HG03175 (cell line): ENCODE data around the gene AFM.
"Not testable (repeated sequence)": the region's sequence is repeated elsewhere in the genome, so short reads cannot be mapped to it uniquely, and the experiment has no call there.

Experiments
- ATAC-seq: cut with Tn5 transposase; IDR thresholded peaks from one replicate; pipeline ENCODE4 v1.9.1; 2021; ENCODE audit warnings: mild to moderate bottlenecking, moderate library complexity; ENCODE audit not compliant: unreplicated experiment

Gene AFM

DNA sequence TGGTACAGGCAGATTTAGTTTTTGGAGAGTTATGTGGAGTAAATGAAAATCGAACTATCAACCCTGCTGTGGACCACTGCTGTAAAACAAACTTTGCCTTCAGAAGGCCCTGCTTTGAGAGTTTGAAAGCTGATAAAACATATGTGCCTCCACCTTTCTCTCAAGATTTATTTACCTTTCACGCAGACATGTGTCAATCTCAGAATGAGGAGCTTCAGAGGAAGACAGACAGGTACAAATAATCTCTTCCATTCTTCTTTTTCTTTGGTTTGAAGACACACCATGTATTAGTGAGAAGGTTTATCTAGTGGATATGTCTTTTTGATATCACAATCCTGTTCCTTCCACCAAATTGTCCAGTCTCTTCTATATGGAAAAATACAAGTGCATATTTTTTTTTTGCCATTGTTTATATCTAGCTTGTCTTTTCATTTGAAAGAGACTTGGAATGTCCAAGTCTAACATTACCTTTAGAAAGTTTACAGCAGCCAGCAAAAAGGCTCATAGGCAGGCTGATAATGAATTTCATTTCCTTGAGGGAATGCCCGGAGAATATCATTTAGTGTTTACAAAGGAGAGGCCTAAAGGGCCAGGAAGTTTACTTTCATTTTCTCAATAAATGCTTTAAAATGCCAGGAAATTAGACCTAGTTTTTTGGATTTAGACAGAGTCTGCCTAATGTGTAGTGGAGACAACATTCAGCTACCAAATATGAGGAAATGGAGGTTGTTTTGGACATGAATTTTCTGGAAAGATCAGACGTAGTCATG lies 18.6 kb downstream of the AFM start:
- ATAC-seq: no peak

DNA sequence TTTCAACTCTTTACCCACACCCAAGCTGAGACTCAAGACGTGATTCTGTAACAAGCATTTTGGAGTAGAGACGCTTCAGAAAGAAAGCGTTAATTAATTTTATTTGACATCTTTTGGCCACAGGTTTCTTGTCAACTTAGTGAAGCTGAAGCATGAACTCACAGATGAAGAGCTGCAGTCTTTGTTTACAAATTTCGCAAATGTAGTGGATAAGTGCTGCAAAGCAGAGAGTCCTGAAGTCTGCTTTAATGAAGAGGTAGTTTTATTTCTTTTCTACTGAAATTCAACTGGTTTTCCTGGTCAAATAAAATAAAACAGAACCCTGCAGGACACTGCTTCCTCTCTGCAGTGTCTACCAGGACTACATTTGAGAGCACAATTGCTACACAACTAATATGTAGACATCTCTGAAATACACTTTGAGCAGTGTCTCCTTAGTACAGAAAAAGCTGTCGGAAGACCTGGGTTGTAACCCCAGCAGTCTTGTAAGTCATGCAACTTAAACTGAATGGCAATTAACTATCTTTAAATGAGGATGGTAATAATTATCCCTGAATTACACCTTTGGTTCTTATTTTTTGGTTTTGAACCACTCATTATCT lies 20.2 kb downstream of the AFM start:
- no peak for ATAC-seq

DNA sequence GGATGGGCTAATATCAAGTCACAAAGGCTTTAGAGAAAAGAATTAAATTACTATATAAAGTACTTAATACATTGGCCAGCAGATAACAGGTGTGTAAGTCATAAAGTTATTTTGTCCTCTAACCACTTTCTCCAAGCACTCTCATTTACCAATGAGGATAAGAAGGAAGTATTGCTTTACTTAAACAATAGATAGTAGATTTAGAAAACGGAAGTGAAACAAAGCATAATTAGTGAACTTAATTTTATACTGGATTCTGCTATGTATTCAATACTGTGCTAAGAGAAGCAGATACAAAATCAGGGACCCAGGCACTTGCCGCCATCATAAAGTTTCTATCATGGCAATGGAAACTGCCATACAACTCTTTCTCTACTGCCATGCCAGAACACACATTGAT lies 24.0 kb downstream of the AFM start:
- ATAC-seq: no peak

DNA sequence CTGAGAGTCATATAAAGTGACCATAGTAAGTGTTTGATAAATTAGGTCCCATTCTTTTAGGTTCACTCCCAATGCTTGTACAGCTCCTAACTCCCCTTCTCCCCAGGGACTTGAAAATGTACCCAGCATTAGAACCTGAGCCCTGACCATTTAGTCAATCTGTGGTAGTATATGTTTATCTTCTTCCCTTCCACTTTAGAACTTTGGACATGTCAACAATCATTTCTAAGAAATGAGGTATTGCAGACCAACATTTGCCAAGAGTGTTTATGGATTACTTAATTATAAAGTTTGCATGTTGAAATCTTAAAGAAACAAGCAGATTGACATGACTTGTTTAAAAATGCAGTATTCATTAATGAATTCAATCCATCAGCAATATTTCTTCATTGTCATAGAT lies 26.0 kb downstream of the AFM start:
- ATAC-seq: no peak

DNA sequence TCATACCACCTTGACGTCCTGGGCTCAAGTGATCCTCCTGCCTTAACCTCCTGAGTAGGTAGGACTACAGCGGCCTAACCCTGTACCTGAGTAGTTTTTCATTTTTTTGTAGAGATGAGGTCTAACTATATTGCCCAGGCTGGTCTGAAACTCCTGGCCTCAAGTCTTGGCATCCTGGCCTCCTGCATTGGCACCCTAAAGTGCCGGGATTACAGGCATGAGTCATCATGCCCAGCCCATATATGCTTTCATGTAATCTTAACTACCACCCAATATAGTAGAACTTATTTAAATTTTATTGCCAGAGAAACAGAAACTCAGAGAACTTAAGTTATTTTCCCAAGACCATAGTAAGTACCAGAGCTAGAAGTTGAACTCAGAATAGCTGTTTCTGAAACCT lies 27.1 kb downstream of the AFM start:
- ATAC-seq: no peak

DNA sequence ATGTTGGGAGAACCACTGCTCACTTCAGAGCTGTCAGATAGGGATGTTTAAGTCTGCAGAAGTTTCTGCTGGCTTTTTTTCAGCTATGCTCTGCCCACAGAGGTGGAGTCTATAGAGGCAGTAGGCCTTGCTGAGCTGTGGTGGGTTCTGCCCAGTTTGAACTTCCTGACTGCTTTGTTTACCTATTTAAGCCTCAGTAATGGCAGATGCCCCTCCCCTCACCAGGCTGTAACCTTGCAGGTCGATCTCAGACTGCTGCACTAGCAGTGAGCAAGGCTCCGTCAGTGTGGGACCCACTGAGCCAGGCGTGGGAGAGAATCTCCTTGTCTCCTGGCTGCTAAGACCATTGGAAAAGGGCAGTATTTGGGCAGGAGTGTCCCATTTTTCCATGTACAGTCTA lies 36.8 kb downstream of the AFM start:
- ATAC-seq: no peak

DNA sequence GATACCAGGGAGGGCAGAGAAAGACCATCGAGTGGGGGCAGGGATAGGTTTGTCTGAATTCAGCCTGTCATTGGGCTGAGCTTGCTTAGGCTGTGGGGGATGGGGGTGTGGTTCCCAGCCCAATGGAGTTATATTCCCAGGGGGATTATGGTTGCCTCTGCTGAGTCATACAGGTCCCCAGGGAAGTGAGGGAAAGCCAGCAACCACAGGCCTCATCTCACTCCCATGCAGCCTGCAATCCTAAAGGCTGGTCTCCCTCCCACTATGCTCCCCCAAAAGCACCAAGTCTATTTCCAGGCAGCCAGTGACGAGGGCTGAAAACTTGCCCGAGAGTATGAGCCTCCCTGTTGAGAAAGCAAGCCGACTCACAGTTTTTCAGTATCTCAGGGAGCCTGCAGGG lies 39.3 kb downstream of the AFM start:
- ATAC-seq: no peak

DNA sequence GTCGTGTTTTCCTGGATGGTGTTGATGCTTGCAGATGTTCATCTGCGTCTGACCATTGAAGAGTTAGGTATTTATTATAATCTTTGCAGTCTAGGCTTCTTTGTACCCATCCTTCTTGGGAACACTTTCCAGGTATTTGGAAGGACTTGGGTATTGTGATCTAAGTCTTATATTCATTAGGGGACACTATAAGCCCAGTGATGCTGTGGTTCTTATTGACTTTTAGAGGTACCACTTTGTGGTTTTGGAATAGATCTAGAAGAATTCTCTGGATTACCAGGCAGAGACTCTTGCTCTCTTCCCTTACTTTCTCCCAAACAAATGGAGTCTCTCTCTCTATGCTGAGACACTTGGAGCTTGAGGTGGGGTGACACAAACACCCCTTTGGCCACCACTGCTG lies 41.6 kb downstream of the AFM start:
- no peak for ATAC-seq

DNA sequence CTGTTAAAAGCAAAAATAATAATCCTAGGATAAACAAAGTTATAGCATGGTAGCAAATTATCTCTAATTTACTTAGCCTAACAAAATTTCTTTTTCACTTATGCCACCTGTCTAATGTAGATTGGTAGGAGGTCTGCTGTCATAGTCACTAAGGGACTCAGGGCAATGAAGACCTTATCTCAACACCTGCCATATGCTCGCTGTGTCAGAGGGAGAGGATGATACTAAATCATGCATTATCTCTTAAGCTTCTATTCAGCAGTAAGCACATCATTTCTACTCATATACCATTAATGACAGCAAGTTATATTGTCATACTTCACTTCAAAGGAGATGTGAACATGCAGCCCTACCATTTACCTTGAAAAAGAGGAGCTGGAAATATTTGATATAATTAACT lies 44.1 kb downstream of the AFM start:
- no peak for ATAC-seq

DNA sequence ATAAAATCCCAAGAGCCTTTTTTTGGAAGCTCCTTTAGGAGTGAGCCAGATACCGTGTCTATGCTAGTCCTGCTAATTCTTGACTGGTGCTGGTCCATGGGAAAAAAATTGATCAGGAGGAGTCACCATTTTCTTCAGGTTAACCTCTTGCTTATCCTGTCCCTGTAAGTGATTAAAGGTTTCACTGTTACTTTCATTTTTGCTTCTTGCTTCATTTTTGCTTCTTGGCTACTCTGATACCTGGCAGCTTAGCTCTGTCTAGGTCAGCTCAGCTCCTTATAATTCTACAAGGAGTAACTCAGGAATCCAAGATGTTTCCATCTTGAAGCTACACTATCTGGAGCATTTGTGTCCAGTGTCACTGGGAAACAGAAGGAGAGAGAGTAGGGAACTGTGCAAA lies 45.7 kb downstream of the AFM start:
- peak; percentile 69 for ATAC-seq

DNA sequence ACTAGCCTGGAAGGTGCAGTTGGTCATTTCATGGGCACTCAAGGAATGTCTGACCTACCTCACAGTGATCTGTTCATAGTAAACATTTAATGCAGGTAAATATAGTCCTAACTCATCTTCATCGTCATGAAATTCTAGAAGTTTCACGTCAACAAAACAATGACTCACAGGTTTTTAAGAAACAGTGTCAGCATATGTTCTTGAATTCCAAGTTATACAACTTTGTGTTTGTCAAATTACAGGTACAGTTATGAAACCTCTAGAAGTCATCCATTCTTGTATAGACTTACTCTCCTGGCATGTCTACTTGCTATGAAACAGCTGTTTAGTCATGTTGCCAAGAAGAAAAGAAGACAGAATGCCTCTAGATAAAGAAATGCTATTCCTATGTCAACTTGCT lies 46.6 kb downstream of the AFM start:
- ATAC-seq: no peak

DNA sequence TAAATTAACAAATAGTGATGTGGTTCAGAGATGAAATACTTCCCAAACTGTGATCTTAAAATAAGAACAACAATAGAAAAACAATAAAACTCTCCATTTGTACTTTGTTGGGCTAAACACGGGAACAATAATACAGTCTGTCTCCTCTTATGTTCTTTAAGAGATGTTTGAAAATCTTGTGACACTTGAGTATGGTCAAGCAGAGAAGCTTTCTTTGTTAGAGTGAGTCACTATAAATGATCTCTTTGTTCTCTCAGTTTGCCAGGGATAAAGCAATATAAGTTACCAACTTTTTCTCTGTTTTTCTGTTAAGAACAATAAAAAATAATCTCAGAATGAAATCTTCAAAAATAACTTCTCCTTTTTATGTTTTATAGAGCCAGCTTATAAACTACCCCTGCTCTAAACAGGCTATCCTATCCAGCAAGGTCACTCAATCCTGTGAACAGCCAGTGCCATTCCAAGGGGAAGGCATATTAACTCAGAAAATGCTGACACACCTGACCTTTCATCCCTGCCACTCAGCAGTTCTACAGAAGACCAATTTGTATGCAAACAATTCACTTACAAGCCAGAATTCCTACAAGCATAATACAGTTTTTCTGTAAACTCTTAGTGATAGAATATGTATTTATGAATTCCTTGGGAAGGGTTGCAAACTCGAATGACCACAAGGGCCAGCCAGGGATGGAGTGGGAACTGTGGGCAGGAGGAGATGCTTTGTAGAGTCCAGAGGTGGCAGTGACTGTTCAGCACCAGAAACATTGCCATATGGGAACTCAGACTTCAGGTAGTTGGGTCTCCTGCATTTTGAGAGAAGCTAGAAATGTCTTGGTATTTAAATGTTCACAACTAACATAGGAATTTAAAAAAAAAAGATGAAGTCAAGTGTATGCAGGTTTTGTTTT lies 52.2 kb downstream of the AFM start:
- no peak for ATAC-seq

DNA sequence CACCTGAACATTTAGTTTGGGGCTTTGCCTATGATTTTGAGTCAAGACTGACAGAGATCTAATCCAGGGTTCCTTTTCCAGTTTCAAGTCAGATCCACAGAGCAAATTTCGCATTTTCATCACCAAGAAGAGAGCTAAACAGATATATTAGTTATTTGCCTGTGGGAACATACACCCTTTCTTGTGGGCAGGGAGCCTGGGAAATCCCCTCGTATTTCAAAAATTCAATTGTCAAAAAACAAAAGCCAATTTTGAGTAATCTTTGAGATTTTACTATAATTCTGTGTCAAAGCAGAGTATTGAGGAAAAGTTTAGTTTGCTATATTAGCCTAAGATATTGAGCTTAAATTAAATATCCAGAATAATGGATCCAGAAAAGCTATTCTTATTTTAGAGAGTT lies 56.6 kb downstream of the AFM start:
- no peak for ATAC-seq

DNA sequence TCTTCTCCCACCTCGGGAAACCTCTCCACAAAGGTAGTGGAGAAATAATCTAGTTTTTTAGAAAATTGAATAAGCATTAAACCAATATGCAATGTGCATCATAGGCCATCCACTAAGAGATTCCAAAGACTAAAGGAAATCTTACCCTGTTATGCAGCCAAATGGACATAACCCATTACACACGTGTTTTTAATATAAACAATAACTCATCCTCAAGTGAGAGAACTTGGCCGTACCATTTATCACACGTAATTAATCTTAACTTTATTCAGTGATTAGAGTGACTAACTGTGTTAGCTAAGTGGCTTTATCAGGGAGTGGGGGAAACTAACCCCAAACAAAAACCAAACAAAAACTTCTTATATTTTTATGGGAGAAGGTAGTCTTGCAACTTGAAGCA lies 57.8 kb downstream of the AFM start:
- ATAC-seq: no peak

DNA sequence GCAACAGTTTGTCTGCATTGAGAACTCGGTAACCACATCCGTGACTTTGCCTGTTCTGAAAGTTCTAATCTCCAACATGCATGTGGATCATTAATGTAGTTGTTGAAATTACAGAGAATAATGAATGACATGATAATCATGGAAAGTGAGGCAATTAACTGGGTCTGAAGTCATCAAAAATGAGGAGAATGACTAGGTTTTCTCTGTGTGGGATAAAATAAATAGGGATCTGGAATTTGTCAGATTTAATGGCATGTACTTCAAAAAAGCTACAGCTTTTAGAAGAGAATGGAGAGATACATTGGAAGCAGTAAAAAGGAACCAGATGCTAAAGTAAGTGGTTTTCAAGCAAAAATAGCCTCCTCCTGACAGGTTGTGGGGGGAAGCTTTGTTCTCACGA lies 59.3 kb downstream of the AFM start:
- no peak for ATAC-seq

DNA sequence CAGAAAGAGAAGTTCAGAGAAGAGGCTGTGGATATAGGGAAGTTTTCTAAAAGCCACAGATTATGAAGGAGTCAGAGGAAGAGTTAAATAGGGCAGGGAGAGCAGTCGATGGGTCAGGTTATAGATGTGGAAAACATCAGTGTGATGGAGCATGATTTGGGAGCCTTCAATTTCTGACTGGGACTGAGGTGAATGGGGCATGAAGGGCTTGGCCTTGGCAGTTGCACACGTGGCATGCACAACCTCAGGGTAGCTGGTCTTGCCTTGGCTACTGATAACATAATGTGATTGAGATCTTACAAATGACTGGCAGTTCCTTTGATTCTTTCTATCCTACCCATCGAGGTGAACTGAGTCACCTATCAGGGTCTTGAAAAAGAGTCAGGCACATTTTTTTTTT lies 59.7 kb downstream of the AFM start:
- ATAC-seq: no peak

DNA sequence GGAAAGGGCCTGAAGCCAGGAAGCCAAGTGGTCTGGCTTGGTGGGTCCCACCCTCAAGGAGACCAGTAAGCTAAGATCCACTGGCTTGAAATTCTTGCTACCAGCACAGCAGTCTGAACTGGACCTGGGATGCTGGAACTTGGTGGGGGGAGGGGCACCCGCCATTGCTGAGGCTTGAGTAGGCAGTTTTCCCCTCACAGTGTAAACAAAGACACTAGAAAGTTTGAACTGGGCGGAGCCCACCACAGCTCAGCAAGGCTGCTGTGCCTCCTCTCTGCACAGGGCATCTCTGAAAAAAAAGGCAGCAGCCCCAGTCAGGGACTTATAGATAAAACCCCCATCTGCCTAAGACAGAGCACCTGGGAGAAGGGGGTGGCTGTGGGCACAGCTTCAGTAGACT lies 63.1 kb downstream of the AFM start:
- no peak for ATAC-seq

DNA sequence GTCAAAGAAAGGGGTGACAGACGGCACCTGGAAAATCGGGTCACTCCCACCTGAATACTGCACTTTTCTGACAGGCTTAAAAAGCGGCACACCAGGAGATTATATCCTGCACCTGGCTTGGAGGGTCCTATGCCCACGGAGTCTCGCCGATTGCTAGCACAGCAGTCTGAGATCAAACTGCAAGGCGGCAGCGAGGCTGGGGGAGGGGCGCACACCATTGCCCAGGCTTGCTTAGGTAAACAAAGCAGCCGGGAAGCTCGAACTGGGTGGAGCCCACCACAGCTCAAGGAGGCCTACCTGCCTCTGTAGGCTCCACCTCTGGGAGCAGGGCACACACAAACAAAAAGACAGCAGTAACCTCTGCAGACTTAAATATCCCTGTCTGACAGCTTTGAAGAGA lies 69.3 kb downstream of the AFM start:
- ATAC-seq: not testable (repeated sequence)
